ENCODE measurements around the gene PLSCR3.

DNA sequence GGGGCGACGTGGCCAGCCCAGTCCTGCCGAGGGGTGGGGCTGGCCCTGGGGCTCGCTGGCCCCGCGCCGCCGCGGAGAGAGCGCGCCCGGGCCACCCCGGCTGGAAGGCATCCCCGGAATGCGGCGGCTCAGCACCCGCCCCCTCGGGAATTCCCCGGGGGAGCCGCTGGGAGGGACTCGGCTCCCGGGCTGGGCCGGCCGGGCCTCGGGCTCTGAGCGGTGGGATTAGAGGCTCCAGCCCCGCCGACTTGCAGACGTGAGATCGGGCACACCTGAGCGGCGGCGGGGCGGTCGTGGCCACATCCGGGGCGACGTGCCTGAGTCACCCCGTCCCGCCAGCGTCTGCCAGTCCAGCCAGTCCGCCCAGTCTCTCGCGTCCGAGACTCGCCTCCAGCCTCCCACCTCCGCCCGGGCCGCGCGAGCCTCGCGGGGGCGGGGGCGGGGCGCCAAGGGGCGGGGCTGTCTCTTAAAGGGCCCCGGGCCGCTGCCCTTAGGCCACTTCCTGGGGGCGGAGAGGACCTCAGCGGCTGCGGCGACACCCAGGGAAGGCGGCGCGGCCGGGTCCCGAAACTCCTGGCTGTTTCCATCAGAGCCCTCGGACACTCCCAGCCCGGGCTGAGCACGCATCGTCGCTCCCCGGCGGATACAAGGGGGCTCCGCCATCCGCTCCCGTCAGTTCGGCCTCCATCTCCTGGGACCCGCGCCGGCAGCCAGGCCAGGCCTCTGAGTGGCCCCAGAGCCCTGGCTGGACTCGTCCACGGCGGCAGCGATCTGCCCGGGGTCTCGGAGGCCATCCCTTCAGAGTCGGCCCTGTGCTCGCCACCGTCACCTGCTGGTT, 42.4 kb downstream of the PLSCR3 start, which contains the start of gene KCTD11:
- TF ChIP-seq, protein P1, sequence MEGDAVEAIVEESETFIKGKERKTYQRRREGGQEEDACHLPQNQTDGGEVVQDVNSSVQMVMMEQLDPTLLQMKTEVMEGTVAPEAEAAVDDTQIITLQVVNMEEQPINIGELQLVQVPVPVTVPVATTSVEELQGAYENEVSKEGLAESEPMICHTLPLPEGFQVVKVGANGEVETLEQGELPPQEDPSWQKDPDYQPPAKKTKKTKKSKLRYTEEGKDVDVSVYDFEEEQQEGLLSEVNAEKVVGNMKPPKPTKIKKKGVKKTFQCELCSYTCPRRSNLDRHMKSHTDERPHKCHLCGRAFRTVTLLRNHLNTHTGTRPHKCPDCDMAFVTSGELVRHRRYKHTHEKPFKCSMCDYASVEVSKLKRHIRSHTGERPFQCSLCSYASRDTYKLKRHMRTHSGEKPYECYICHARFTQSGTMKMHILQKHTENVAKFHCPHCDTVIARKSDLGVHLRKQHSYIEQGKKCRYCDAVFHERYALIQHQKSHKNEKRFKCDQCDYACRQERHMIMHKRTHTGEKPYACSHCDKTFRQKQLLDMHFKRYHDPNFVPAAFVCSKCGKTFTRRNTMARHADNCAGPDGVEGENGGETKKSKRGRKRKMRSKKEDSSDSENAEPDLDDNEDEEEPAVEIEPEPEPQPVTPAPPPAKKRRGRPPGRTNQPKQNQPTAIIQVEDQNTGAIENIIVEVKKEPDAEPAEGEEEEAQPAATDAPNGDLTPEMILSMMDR (IDR thresholded peaks at IDR 0.05), result peak in 3 of 4 donors; percentile 31 to 35 (median 32)
- peak; percentile 73 for TF ChIP-seq POLR2A (IDR thresholded peaks at IDR 0.05)

Measured in right lobe of liver (tissue), 4 donors.